ENCODE results near the gene FBXL14.

Gene FBXL14

GRCh38 chr12:1532375-1533165, 61.8 kb downstream of the FBXL14 start:
- no peak for DNase-seq

DNA sequence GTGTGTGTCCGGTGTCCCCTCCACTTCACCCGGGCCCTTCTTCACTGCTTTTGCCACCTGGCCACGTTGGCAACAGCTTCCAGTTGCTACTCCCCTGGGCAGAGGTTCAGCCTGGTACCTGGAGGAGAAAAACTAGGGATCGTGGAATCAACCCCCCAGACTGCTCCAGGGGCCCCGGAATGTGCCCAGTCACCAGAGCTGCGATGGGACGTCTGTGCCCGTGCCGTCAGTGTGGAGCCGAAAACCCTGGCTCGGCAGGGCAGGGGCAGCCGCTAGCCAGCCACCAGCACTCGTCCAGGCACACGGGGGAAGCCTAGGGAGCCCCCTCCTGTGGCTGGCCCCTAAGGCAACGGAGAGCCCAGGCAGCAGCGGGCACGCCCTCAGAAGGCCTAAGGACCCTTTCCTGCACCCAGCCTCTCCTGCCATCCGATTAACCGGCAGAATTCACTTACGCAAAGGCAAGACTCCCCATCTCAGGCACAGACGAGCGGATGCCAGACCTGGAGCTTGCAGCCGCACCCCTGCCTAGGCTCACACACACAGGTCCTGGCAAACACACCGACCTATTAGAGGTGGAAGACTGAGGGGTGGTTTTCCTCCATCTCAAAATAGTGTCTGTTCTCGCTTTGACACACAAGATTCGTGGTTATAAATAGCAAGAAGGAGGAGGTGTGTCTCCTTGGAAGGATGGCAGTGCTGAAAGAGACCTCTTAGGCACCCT, 62.6 kb downstream of the FBXL14 start:
- DNase-seq = no peak

- no peak for DNase-seq
These were observed 63.2 kb downstream of the FBXL14 start for GRCh38 chr12:1531153-1531653.

DNA sequence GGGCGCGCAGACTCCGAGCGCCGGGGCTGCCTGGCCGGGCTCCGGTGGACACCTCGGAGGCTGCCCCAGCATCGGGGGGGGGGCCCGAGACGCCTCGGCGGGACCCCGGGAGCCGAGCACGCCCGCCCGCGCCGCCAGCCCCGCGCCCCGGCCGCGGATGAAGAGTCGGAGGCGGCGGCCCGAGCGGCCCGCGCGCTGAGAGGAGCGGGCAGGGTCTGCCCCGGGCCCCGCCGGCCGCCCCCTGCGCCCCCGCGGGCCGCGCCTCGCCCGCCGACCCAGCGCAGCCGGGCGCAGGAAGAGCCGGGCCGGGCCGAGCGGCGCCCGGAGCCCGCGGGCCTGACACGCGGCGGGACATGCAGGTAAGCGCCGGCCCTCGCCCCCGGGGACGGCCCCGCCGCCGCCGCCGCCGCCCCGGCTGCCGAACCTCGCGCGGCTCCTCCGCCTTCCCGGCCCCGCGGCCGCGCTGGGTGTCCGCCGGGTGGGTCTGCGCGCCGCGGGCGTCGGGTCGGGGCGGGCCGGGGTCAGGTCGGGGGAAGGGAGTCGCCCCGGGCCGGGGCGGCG, 63.7 kb downstream of the FBXL14 start:
- no peak for DNase-seq

DNA sequence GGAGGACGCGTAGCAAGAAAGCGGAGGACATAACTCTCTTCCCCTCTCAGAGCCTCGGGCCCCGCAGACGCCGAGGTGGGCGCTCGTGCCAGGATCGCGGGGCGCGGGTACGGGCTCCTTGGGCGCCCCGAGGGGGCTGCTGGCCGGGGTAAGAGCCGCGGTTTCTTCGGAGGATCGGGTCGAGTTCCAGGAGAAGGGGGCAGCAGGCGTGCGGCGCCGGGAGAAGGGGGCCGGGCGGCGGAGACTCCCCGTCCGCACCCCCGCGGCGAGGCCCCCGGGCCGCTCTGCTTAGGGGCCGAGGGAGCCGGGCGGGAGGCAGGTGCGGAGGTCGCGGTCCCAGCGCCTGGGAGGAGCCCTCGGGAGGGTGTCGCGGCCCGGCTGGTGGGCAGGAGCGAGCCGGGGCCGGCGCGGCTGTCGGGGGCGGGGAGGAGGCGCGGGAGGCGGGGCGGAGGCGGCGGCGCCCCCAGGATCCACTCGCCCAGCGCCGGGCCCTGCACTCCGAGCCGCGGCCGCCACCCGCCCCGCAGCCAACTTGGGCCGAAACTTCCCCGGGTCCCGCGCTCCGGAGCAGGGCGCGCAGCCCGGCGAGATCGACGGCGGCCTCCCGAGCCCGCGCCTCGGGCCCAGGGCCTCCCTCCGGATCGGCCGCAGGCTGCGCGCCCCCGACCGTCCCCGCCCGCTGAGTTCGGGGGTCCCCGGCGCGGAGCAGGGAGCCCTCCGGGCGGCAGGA, 64.4 kb downstream of the FBXL14 start:
- no peak for DNase-seq

DNA sequence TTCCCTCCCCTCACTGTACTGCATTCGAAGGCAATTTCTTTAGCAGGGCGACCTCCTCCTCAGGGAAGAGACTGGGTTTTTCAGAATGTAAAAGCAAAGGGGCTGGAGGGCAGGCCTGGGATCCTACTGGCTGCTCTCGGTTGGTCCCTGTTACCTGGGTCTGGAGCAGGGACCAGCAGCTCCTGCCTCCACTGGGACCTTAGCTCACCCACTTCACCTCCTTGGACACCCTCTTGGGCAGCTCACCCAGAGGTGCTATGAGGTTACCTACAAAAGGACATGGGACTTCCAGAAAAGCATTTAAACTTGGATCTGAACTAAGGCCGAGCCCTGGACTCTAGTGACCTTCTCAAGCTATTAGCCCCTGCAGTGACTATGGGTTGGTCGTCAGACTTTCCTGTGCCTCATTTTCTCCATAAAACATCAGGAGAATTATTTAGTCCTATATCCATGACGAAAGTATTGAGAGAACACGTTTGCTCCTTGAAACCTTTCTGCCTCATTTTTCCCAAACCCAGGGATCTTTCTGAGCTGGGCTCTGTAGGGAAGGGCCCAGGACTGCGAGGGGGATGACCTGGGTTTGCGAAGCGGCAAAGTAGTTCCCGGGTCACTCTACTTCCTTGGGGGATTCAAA, 65.0 kb downstream of the FBXL14 start:
- no peak for DNase-seq

- DNase-seq = no peak
These were observed 65.6 kb downstream of the FBXL14 start for GRCh38 chr12:1528791-1529190.

GRCh38 chr12:1527789-1528188, 66.6 kb downstream of the FBXL14 start:
- no peak for DNase-seq

- DNase-seq = no peak
These were observed 68.5 kb downstream of the FBXL14 start for GRCh38 chr12:1525858-1526257.

DNA sequence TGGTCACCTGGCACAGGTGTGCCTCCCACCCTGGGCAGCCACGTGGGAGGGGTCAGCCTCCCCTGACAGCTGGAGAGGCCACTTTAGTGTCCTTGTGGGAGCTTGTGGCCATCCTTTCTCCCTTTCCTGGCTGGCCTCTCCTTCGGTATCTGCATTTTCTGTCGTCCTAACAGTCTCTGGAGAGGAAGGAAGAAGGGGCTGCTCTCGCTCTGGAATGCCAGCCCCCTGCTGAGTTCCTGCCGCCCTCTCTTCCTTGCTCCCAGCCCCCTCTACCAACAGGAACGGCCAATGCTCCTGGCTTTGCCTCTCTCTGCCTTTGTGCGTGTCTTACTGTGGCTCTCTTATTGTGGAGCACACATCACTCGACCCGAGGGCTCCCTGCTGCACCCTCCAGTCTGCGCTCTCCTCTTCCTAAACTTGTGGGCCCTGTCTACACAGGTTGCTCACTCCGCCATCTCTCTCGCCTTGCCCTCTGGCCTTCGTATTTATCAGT, 70.8 kb downstream of the FBXL14 start:
- DNase-seq = no peak

GRCh38 chr12:1523046-1523445, 71.3 kb downstream of the FBXL14 start:
- no peak for DNase-seq

DNA sequence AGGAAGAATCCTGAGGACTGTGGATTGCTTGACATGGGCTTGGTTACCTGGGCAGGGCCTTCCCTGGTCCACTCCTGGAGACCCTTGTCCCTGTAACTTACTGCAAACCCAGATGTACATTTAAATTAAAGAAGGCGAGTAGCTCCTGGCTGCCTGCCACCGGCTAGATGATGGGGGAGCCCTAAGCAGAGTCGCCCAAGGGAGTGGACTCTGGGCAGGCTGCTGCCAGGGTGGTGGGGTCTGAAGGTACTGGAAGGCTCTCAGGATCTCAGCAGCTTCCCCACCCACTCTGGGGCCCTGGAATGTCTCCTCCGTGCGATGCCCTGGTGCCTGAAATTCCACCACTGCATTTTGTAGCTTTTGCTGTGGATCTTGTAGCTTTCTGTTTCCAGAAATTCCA, 74.7 kb downstream of the FBXL14 start:
- DNase-seq = no peak

- no peak for DNase-seq
These were observed 75.5 kb downstream of the FBXL14 start for GRCh38 chr12:1518591-1519516.

GRCh38 chr12:1517734-1518525, 76.5 kb downstream of the FBXL14 start:
- no peak for DNase-seq

- no peak for DNase-seq
These were observed 77.4 kb downstream of the FBXL14 start for GRCh38 chr12:1517007-1517406.

Data from activated T-cell treated with anti-CD3 and anti-CD28 coated beads for 4 hours (primary cell).